GM12865 (cell line): ENCODE data around the gene TTC39C.

Experiments used
- DNase-seq: peaks from one replicate; pipeline ENCODE4 v3.0.0; 2010; ENCODE audit warnings: low read depth
- H3K4me3 ChIP-seq: 2 replicates; pipeline ENCODE4 v1.5.1; 2011; ENCODE audit warnings: mild to moderate bottlenecking, low read depth, low read length, control low read depth
- TF ChIP-seq, protein P1 (sequence below): IDR thresholded peaks from 2 replicates; pipeline ENCODE4 v1.5.1; 2011; ENCODE audit warnings: low read length, control low read depth, low read depth, inconsistent platforms; ENCODE audit not compliant: insufficient read depth; ENCODE audit errors: missing control alignments

TTC39C gene

DNA sequence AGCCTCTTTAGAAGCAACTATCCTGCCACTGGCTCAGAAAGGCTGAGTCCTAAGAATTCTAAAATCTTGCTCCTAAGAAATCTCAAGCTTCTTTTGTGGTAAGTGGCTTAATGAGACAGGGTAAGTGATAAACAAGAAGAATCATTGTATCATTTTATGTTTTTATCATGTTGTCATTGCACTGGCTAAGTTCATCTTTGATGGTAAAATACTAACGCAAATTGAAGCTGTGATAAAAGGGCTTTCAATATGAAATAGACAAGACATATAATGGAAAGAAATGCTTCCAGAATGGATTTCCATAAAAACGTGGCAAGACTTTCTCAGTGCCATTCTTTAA, 21.6 kb upstream of the TTC39C start:
- TF ChIP-seq, protein P1, sequence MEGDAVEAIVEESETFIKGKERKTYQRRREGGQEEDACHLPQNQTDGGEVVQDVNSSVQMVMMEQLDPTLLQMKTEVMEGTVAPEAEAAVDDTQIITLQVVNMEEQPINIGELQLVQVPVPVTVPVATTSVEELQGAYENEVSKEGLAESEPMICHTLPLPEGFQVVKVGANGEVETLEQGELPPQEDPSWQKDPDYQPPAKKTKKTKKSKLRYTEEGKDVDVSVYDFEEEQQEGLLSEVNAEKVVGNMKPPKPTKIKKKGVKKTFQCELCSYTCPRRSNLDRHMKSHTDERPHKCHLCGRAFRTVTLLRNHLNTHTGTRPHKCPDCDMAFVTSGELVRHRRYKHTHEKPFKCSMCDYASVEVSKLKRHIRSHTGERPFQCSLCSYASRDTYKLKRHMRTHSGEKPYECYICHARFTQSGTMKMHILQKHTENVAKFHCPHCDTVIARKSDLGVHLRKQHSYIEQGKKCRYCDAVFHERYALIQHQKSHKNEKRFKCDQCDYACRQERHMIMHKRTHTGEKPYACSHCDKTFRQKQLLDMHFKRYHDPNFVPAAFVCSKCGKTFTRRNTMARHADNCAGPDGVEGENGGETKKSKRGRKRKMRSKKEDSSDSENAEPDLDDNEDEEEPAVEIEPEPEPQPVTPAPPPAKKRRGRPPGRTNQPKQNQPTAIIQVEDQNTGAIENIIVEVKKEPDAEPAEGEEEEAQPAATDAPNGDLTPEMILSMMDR = no peak
- peak overlapping the region; percentile 55 for H3K4me3 ChIP-seq
- no peak for DNase-seq

DNA sequence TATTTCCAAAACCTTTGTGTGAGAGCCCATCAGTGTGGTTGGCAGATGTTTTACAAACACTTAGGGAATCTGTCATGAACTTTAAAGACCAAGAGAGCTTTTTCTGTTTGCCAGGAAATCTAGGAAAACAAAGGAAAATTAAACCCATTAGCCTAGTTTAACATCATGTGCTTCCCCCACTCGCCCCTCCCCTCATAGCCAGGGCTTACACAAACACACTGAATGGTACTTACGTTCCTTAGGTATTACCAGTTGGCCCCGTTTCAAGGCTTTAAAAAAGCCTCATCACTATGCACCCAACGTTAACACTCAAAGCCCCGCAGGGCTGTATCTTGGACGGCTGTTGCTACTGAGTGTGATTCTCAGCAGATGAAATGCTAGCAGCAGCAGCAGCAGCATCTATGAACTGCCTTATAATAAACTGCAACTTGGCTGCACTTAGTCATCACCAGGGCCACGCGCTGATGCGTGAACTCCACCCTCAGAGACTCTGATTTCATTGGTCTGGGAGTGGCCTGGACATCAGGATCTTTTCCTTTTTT, 20.1 kb upstream of the TTC39C start:
- H3K4me3 ChIP-seq = peak overlapping the region; percentile 55
- peak; percentile 73 for DNase-seq
- TF ChIP-seq, protein P1 = no peak

DNA sequence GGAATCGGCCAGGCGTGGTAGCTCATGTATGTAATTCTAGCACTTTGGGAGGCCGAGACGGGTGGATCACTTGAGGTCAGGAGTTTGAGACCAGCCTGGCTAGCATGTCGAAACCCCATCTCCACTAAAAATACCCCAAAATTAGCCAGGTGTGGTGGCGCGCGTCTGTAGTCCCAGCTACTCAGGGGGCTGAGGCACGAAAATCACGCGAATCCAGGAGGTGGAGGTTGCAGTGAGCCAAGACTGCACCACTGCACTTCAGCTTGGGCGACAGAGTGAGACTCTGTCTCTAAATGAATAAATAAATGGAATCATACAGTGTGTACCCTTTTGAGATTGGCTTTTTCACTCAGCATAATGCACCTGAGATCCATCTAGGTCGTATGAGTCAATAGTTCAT, 19.4 kb upstream of the TTC39C start:
- peak; percentile 80 for DNase-seq

DNA sequence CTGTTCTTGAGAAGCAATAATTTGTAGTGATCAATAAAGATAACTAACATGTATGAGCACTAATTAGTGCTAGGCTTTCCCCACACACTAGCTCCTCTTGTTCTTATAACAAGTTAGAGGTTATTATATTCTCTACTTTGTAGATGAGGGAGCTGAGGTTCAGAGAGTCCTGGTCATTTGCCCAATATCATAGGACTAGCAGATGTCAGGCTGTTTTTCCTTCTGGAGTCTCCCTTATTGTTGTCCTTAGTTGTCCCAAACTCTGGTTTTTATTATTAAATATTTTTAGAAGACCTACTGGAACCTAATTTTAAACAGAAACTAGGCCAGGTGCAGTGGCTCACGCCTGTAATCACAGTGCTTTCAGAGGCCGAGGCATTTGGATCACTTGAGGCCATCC, 16.5 kb upstream of the TTC39C start:
- TF ChIP-seq, protein P1 = no peak
- no peak for DNase-seq
- H3K4me3 ChIP-seq = no peak overlapping the region

More for the DNA sequence above, 19.4 kb upstream of the TTC39C start:
- TF ChIP-seq, protein P1 = no peak
- 0 out of 2 replicates have a peak overlapping the region, but pooled peaks have one; percentile 55 for H3K4me3 ChIP-seq

DNA sequence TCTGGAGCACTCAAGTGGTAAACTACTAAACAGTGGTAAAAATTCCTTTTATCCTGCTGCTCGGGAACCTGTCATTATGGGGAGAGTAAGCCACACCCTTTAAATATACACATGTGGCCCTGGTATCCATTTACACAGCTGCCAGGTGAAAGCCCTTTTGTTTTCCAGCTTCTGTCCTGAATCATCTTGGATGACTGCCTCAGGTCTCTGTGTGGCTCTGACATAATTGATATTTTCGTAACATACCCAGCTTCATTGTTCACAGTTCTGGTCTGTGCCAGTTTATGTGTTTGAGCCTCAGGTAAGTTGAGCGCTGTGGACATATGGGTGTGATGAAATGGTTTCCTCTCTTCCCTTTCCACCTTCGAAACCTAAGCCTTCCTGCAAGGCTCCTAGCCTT, 15.7 kb upstream of the TTC39C start:
- no peak overlapping the region for H3K4me3 ChIP-seq
- no peak for DNase-seq
- TF ChIP-seq, protein P1 = no peak

DNA sequence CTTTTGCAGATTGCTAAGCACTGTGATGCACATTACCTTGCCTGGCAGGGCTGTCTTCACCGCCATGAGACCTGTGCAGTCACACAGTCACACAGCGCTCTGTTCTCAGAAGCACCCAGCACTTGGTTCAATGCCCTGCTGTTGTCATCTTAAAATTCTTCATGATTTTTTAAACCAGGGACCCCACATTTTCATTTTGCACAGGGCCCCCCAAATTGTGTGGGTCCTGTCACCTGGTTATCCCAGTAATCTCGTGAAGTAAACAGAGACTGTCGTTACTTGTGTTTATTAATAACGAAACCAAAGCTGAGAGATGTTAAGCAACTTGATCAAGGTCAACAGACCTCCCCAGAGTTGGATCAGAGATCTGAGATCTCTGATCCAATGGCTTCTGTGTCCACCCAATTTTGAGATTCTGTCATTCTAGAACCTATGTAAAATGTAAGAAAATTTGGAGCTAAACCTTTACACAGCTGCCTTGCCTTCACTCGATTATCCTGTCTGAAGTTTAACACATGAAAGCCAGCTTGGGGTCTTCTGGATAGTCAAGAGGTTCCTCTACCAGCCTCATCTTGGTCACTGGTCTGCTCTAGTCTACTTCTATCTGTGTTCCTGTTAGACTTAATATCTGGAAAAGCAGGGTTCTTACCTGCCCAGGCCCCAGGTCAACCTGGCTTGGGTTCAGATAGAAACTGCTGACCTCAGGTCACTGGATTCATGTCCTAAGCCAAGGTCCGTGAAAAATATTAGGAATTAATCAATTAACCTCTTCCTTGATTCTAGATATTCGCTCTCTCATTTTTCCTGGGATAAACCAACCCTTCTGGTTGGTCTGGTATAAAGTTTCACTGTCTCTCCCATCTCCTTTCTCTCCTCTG, 13.7 kb upstream of the TTC39C start:
- H3K4me3 ChIP-seq = no peak overlapping the region
- TF ChIP-seq, protein P1 = no peak

More for the DNA sequence above, 13.7 kb upstream of the TTC39C start:
- DNase-seq = peak; percentile 54
